GM18519 (cell line): ENCODE measurements around the gene ARMH4.

Experiments
- ATAC-seq: cut with Tn5 transposase; IDR thresholded peaks from one replicate; pipeline ENCODE4 v1.9.1; 2021; ENCODE audit warnings: mild to moderate bottlenecking, moderate library complexity; ENCODE audit not compliant: unreplicated experiment, low FRiP score

The ARMH4 gene

DNA sequence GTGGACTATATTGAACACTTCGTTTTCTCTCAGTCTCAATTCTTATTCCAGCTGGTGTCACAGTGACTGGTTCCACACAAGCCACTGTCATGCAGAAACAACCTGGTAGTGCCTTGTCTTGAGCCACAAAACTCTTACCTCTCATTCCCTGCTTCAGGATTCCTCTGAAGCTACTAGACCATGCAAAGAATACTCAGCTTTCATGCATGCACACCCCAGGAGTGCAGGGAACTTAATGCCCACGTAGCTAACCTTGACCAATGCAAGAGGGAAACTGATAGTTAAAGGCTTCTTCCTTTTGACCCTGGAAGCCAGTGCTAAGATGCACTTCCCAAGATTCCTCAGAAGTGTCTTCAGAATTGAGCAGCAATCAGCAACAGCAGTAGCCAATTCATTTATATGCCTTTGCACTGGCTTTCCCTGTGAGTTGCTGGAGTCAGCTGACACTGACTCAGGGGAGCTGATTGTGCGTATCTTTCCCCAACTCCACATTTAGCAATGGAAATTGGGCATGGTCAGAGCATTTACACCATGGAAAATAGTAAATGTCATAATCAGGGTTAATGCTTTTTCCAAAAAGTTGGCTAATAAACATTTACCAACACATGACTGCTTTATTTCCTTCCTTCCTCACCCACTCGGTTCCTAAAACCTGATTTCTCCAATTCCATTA, 172.5 kb downstream of the ARMH4 start:
- no peak for ATAC-seq

DNA sequence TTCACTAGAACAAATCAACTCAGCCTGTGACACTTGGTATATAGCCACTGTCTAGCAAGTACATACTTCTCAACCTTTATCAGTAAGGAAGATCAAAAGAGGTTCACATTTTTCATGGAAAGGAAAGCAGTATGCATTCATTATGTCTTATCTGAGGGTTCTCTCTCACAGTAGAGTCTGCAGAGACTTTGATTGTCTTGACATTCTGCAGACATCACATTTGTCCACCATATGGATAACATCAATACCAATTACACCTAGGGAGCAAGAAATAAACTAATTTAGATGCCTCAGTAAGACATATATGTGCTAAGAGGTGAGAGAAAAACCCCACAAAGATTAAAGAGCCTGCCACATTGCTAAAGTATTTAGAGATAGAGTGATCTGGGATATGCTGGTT, 175.3 kb downstream of the ARMH4 start:
- no peak for ATAC-seq

DNA sequence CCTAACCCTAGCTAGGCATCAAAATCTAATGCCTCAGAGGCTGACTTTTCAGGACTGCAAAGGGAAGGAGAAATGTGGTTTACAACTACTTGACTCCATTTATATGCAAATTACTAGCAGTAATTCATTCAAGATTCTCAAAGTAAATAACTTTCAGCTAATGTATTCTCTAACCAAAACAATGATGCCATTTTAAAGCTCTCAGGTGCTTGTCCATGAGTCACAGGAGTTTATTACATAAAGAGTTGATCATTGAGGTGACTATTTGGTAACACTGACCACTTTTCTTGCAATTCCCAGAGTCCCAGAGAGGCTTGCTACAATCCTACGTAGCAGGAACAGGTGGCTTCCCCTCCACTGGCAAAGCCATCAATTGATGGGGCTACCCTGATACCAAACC, 177.1 kb downstream of the ARMH4 start:
- ATAC-seq, result no peak

DNA sequence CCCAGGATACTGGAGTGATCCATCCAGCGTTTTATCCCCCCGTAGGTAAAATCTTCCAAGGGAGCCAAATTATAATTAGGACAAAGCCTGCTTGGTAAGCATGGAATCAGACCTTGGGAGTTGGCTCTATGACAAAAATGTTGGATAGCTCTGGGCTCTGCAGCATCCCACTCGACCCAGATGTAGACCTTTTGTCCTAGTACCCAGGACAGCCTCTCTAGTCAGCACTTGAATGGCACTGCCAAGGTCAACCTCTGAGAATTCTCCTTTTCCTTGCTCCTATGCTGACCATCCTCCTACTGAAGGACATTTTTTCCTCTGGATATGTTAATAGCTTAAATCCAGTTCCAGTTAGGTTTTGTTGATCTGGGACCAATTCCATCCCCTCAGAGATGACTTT, 181.4 kb downstream of the ARMH4 start:
- ATAC-seq, result no peak

DNA sequence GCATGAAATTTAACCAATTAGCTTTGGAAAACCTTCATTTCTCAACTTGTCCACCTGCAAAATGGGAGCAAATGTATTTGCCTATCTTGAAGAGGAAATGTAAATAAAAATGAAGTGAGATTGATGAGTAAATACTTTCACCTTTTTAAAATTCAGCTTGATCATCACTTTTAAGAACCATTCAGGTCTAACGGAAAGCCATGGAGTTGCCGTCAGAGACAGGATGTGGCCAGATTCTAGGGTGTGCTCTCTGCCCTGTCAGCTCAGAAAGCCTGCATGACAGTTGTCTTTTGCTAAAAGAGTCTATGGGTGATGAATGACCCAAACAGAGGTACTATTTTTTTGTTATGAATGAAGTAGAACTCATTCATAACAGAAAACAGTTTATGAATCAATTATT, 181.8 kb downstream of the ARMH4 start:
- no peak for ATAC-seq

DNA sequence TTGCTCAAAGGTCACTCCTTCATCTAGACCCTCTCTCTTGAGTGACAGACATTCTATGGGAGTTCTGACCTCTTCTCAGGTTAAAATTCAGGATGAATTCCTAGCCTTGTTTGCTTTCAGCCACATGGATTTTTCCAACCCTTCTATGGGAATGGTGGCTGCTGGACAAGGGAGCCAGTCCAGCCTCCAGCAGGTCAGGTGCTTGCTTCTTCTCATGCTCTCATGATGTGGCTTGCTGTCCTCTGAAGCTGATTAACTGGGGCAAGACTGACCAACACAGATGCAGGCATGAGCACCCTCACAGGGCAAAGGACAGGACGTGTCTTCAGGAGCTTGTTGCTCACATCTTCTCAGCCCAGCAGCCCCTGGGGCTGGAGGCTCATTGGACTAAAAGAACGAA, 188.9 kb downstream of the ARMH4 start:
- ATAC-seq, result no peak

DNA sequence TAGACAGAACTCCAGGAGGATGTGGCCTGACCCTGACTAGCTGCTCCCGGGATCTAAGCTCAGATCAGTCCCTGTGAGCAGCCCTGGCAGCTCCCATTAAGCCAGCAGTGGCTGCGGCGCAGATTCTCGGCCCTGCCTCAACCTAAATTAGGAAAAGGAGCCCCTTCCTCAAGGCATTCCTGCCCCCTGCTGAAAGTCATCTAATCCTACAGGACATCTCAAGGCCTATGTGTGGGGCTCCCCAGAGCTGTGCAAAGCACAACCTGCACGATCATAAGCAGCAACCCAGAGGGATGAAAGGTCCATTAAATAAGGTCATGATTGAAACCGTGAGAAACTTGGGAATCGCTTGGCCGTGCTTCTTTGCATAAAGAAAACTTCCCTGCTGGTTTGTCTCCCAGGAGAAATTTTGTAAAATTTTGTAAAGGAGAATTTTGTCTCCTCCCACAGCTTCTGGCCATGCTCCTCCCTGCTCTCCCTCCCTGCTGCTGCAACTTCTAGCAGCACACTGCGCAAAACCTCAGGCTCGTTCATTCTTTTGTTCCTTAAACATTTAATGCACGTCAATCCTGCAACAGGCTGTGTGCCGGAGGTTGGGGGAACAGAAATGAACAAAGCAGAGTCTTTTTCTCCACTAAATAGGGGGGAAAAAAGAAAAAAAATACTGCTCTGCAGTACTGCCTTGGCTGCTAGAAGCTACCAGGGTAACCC, 189.5 kb downstream of the ARMH4 start:
- no peak for ATAC-seq

DNA sequence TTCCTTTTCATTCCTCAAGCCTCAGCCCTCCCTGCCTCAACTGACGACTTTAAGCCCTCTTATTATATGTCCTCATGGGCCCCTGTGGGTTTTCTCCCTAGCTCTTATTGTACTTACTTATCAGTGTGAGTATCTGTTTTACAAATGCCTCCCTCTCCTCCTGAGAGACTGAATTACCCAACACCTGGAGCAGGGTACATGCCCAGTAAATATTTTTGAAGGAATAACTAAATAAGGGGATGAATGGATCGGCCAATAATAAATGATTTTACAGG, 190.3 kb downstream of the ARMH4 start:
- no peak for ATAC-seq

DNA sequence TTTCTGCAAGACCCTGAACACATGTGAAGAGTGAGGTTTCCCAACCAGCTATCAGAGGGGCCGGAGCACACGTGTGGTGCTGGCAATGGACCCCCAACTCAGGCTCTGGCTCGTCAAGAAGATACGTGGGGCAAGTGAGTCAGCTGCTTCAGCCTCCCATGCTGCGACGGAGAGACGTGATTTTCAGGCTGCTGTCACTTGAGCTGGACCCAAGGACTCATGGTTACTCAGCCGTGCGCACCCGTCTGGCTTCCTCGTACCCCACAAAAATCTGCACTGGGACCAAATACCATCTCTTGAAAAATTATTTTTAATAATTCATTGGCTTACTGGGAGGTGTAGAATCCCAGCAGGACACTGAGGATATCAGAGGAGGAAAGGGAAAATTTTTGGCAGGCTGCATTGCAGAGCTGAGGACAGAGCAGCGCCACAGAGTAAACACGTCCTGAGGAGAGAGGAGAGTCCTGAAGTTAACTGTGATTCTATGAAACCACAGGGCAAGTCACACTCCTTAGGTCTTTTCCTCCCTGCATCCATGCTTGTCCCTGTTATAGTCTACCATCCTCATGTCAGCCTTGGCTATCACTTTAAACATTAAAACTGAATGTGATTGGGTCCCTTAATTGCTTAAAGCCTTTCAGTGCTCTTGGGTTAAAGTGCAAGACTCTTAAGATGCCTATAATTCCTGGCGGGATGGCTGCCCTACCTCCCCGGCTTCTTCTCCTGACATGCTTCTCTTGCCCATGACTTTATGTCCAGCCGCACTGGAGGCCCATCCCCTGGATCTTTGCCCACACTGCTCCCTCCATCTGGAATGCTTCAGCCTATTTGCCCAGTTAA, 190.8 kb downstream of the ARMH4 start:
- ATAC-seq, result no peak

DNA sequence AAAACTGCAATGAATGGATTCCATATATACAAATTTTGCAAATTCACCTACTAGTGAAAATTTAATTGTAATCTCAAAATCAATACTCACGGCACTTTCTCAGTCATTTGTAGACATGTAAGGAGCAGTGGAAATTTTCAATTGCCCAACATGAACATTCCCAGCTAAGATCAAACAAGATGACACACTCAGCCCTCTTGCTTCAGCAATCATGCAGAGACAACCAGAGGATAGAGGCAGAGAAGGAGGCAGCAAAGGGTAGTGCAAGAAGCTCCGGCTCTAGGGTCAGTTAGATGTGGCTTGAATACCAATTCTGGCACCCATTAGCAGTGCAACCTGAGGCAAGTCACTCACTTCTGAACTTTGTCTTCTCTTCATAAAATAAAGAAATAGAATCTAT, 194.6 kb downstream of the ARMH4 start:
- no peak for ATAC-seq
